ENCODE results near the gene TEX53.

Gene TEX53

GRCh38 chr9:114633438-114634089 is 24.0 kb downstream of the TEX53 start:
- DNase-seq = no peak

- no peak for DNase-seq
Observed at GRCh38 chr9:114631166-114631565, 26.4 kb downstream of the TEX53 start.

GRCh38 chr9:114629563-114630090 is 28.0 kb downstream of the TEX53 start:
- no peak for DNase-seq

- no peak for DNase-seq
Observed at GRCh38 chr9:114627553-114627952, 30.1 kb downstream of the TEX53 start.

- no peak for DNase-seq
Observed at GRCh38 chr9:114626415-114627020, 31.1 kb downstream of the TEX53 start.

GRCh38 chr9:114624677-114625076 is 32.9 kb downstream of the TEX53 start:
- DNase-seq = no peak

GRCh38 chr9:114621975-114622609 is 35.5 kb downstream of the TEX53 start:
- DNase-seq = no peak

- DNase-seq = no peak
Observed at GRCh38 chr9:114621561-114621960, 36.0 kb downstream of the TEX53 start.

- no peak for DNase-seq
Observed at GRCh38 chr9:114619191-114619761, 38.3 kb downstream of the TEX53 start.

- no peak for DNase-seq
Observed at GRCh38 chr9:114616684-114617520, 40.7 kb downstream of the TEX53 start.

- no peak for DNase-seq
Observed at GRCh38 chr9:114614373-114614772, 43.2 kb downstream of the TEX53 start.

GRCh38 chr9:114613919-114614318 is 43.7 kb downstream of the TEX53 start:
- DNase-seq = no peak

- DNase-seq = no peak
Observed at GRCh38 chr9:114613087-114613486, 44.5 kb downstream of the TEX53 start.

- DNase-seq = no peak
Observed at GRCh38 chr9:114612272-114612923, 45.2 kb downstream of the TEX53 start.

GRCh38 chr9:114611516-114612271 is 45.9 kb downstream of the TEX53 start:
- peak; percentile 76 for DNase-seq

- no peak for DNase-seq
Observed at GRCh38 chr9:114608525-114608796, 49.1 kb downstream of the TEX53 start.

- DNase-seq = no peak
Observed at GRCh38 chr9:114607671-114608524, 49.7 kb downstream of the TEX53 start.

- no peak for DNase-seq
Observed at GRCh38 chr9:114606597-114607207, 50.9 kb downstream of the TEX53 start.
